Stimulated activated CD8-positive, alpha-beta memory T cell treated with anti-CD3 and anti-CD28 coated beads, Interleukin-12 subunit alpha, Interleukin-12 subunit beta, amount 100 ng/mL, for 4 hours (primary cell): ENCODE data around the gene GJC3.
"Not testable (repeated sequence)": the region's sequence is repeated elsewhere in the genome, so short reads cannot be mapped to it uniquely, and the experiment has no call there.

Experiments used
- DNase-seq: peaks from one replicate; pipeline ENCODE4 v3.0.0-alpha.2; 2020; ENCODE audit warnings: low read depth

Gene GJC3

DNA sequence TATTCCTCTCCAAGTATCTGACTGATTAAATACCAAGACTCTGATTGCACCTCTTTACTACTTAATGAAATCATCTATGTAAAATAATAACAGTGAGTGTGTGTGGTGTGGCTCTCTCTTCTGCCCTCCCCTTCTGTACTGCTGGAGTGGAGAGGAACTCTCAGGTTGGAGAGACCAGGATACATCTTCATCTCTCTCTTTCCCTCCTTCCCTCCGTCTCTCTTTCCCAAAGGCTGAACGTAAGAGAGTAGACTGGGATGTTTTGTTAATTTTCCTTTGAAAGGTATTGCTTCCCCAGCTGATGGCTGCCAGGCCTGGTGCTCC lies 272 bp upstream of the GJC3 start:
- no peak for DNase-seq

DNA sequence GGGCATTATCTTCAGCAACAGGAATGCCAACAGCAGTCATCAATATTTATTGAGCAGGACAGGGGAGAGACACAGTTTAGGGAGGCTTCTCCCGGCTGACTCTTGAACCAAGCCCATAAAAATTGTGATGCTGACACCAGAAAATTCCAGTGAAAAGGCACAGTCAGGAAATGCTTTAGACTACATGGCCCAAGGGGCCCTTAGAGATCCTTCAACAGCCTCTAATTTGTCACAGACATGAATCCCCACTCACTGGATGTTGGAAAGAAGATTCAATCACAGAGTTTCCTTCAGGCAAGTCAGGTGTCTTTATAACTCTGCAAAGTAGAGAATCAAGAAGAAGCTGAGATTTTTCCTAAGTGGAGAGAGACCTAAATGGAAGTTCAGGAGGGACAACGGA lies 1.2 kb downstream of the GJC3 start:
- DNase-seq: no peak

DNA sequence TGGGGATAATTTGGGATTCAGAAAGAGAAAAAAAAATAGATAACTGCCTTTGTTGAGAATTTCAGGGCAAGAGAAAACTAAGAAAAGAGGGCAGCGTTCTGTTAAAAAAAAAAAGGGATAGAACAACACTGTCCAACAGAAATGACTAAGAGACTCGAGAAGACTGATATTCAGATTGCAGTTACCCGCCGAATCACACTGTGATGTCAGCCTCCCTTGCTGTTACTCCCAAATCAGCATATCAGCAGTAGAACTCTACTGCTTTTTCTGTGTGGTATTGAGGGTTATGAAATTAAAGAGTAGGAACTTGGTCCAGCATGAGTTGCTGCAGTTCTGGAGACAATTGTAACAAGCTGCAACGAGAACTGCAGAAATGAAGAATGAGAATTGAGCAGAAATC lies 1.9 kb downstream of the GJC3 start:
- DNase-seq: no peak

DNA sequence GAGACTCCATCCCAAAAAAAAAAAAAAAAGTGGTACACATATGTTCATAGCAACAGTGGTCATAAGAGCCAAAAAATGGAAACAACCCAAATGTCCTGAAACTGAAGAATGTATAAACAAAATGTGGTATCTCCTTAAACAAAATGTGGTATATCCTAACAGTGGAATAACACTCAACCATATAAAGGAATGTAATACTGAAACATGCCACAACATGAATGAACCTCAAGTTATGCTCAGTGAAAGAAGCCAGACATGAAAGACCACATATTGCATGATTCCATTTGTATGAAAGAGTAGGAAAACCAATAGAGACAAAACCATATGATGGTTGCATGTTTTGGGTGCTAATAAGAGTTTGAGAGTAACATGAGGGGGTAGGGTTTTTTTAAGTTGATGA lies 3.1 kb downstream of the GJC3 start:
- no peak for DNase-seq

DNA sequence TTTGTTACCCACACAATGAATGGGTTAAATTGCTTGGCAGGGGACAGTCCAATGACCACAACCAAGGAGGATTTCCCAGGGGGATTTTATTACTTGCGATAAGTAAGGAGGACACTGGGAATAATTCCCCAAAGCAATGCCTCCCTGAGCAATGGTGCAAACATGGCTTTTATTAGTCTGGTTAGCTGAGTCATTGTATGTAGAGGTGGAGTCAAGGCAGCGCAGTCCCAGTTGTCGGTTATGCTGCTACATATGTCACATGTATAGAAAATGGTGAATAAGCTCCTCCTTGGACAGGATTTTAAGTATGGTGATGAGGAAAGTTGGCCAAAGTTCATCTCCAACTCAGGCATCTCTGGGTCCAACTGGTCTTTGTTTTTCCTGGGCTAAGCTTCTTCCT lies 6.2 kb downstream of the GJC3 start:
- DNase-seq: no peak

DNA sequence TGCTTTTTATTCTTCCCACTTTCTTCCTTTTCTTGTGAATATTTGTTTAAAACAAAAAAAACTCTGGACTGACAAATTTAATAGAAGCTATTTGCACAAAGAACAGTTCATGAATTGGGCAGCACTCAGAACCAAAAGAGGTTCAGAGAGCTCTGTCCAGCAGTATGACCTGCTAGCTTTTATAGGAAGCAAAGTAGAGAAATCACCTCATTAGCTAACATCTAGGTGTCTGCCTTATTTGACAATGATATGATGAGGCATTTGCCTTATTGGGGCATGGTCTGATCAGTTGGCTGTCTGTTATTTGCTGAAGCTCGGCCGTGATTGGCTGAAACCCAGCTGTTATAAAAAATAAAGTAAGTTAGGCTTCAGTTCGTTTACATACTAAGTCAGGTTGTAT lies 9.3 kb downstream of the GJC3 start:
- DNase-seq: no peak

DNA sequence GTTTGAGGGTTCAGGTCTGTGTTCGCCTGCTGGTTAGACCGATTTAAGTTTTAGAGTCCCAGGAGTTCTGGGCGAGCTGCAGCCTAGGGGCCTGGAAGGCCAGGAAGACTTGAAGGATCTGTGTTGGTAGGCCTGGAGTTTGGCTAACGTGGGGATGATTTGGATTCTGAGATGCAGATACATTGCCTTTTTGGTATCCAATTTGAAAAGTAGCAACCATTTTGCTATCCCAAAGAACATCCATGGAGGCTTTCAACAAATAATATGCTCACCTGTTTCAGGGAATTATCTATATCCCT lies 9.7 kb downstream of the GJC3 start:
- no peak for DNase-seq

DNA sequence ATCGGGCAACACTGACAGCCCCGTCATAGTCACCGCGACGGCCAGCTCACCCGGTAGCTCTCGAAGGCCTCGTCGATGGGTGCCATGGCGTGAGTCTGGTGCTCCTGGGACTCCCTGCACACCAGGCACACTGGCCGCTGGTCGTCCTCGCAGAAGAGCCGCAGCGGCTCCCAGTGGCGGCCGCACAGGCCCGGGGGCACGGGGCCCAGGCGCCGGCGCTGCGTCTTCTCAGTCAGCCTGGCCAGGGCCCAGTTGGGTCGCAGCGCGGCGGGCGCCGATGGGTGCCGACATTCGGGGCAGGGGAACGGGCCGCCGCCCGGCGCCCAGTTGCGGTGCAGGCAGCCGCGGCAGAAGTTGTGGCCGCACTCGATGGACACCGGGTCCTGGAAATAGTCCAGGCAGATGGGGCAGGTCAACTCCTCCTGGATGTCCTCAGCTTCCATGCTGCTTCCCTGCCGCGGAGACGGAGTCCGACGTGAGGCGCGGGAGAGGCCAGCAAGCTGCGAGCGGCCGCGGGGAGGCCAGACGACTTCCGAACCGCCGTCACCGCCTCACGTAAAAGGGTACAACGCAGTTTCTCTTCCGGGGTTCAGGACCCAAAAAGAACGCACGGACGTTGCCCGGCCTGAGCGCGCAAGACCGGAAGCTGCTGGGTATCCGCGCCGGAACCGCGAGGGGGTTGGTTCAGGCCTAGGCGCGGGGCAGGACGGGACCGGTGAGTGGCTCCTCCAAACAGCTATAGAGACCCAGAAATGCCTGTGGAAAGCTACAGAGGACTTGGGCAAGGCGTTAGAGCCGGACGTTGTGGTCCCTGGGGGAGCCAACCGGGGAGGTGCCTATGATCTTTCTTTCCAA lies 10.2 kb downstream of the GJC3 start, which contains the start of gene TRIM4:
TRIM4 (minus strand) TSS at position 572 of the 855 bp plus-strand sequence; CDS start at position 443, 129 bp downstream.
- peak; percentile 83 for DNase-seq

DNA sequence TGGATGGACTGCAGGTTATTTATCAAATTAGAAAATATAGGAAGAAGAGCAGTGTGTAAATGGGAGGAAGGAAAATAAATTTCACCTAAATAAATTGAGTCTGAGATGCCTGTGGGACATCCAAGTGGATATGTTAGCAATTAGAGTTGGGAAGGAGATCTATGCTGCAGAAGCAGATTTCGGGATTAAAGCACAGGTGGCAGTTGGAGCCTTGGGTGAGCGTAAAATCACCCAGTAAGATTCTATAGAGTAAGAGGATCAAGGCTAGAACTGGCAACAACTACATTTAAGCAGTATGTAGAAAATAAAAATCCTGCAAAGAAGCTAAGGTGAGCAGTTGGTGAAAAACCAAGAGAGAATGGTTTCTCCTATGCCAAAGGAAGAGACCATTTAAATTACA lies 18.4 kb downstream of the GJC3 start:
- no peak for DNase-seq

DNA sequence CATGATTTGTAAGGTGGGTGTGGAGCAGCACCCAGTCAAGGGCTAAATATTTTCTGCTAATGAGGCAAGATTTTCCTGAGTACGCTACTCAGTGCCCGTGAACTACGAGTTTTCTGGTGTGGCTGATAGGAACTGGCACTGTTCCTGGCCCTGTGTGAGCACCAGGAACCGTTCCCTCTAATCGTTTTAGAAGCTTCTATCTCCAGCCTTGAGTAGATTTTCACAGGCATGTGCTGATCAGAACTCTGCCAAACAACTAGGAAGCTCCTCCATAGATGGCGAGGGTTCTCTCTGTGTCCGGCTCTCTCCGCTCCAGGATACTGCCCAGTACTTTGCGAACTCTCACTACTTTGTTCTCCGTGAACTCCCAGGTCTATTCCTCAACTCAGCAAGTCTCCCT lies 27.8 kb downstream of the GJC3 start:
- DNase-seq: no peak

DNA sequence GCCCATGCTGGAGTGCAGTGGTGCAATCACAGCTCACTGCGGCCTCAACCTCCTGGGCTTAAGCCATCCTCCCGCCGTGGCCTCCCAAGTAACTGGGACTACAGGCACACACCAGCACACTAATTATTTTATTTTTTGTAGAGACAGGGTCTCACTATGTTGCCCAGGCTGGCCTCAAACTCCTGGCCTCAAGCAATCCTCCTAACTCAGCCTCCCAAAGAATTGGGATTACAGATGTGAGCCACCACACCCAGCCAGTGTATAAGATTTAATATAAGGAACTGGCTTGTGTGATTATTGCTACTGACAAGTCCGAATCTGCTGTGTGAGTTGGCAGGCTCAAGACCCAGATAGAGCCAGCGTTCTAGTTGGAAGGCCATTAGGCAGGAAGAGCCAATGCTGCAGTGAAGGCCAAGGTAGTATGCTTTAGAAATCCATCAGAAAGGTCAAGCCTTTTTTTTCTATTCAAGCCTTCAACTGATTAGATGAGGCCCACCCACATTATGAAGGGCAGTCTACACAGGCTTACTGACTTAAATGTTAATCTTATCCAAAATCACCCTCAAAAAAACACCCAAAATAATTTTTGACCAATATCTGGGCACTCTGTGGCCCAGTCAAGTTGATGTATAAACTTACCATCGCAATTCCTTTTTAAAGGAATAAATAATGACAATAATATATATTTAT lies 29.4 kb downstream of the GJC3 start:
- no peak for DNase-seq

DNA sequence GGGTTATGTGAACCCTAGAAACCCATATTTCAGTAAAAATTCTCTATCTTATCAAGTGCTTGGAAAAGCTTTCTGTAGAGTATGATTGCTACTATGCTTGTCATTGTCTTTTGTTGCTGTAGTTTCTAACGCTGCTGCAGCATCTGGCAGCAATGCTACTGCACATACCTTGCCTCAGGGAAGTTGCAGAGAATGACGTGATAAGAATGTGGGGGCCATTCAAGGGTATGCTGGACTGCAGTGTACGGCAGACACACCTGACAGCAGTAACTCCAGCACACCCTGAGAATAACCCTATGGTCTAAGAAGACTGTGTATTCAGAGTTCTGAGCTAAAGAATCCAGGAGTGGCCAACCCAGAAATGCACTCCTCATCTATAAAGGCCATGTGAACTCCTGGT lies 30.6 kb downstream of the GJC3 start:
- DNase-seq: no peak

DNA sequence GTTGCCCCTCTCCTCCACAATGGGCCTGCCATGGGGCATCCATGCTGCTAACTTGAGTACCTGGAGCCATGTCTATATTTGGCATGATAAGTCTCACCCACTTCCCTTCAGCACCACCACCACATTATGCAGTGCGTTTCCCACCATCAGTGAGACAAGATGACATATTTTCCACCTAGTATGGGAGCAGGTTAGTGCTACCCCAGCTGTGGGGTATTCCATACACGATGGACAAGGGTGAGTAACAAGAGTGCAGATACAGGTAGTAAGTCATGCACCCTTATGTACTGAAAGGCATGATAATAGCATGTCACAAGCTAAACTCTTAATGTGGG lies 31.4 kb downstream of the GJC3 start:
- DNase-seq: no peak

DNA sequence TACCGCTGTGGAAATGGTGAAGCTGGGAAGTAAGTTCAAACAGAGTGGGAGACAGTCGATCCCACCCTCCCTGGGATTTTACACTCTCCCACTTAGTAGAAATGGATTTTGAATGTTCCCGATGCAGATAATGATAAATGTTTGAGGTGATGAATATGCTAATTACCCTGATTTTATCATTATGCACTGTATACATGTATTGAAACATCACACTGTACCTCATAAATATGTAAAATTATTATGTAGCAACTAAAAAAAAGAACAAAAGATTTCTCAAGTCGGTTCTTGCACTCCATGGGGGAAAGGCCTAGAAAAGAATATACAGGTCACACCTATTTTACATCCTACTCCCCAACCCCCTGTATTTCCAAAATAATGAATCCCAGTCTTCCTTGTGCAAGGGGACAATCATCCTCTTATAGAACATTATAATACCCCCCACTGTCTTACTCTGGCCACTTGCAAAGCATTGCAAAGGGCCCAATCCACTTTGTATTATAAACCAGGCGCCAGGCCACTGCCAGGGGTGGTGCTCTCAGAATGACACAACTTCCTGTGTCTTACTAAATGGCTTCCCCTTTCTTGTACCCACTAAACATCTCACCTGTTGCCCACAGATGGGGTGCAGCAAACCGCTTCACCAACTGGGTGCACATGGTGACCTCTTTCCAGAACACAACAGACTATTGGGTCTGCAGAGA lies 31.9 kb downstream of the GJC3 start:
- no peak for DNase-seq

DNA sequence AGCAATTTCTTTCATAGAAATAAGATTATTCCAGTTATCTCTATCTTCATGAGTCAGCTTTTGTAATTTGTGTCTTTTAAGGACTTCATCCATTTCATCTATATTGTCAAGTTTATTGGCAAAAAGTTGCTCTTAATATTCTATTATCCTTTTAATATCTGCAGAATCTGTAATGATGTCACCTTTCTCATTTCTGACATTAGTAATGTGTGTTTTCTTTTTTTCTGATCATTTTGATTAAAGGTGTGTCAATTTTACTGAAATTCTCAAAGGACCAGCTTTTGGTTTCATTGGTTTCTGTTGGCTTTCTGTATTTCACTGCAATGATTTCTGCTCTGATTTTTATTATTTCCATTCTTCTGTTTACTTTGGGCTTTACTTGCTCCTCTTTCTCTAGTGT lies 34.7 kb downstream of the GJC3 start:
- DNase-seq: no peak

DNA sequence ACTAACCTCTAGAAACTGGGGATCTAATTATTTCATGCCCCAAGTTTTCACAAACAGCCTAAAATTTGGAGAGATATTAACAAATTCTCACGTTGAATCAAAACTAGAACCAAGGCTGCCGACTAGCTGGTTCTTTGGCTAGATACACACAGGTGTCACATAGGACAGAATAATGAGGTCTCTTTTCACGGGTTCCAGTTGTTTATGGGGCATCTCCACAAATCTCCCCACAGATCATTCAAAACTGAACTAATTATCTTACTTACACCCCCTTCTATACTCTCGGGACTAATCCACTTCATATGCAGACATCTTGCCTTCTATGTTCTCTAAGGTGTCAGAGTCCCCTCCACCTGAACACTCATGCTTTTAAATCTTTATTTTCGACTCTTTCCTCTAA lies 36.1 kb downstream of the GJC3 start:
- no peak for DNase-seq

DNA sequence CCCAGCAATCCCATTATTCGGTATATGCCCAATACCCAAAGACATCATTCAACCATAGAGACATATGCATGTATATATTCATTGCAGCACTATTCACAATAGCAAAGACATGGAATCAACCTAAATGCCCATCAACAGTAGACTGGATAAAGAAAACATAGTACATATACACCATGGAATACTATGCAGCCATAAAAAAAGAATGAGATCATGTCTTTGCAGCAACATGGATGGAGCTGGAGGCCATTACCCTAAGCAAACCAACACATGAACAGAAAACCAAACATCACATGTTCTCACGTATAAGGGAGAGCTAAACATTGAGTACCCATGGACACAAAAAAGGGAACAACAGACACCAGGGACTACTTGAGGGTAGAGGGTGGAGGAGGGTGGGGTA lies 39.1 kb downstream of the GJC3 start:
- DNase-seq: not testable (repeated sequence)

DNA sequence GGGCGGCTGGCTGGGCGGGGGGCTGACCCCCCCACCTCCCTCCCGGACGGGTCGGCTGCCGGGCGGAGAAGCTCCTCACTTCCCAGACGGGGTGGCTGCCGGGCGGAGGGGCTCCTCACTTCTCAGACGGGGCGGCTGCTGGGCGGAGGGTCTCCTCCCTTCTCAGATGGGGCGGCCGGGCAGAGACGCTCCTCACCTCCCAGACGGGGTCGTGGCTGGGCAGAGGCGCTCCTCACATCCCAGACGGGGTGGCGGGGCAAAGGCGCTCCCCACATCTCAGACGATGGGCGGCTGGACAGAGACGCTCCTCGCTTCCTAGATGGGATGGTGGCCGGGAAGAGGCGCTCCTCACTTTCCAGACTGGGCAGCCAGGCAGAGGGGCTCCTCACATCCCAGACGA lies 41.1 kb downstream of the GJC3 start:
- not testable (repeated sequence) for DNase-seq

DNA sequence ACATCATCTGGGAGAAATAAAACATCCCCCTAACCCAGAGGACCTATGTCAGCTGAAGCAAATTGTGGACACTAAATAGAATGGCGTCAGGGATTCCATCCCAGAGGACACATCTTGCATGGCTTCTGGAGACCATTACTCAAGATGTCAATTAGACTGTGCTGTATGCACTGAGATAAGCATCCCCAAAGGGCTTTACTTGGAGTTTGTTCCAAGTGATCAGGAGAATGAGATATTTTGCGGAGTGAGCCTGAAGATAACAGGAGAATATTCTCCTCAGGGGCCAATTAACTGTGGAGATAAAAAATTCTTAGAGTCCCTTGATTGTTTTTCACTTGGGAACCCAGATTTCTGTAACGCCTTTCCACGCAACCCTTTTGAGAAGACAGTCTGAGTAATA lies 48.0 kb downstream of the GJC3 start:
- DNase-seq: no peak

DNA sequence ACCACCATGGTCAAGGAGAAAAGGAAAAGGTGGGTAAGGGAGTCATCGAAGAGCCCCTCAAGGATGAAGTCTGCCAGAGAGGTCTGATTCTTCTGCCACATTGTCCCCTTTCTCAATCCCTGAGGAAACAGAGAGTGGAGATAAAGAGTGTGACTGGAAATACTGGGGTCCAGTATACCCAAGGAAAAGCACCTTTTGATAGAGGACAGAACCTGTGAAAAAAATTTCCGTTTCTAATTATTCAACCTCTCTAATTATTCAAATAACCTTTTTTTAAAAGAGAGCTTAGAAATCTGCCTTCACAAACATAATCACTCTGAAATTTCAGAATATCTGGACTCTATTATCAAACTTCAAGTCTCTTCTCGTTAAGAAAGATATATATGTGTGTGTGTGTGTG lies 52.5 kb downstream of the GJC3 start, which contains the start of gene OR2AE1:
OR2AE1 (minus strand) TSS at position 101 of the 400 bp plus-strand sequence; CDS start at position 101, 0 bp downstream.
- DNase-seq: no peak

DNA sequence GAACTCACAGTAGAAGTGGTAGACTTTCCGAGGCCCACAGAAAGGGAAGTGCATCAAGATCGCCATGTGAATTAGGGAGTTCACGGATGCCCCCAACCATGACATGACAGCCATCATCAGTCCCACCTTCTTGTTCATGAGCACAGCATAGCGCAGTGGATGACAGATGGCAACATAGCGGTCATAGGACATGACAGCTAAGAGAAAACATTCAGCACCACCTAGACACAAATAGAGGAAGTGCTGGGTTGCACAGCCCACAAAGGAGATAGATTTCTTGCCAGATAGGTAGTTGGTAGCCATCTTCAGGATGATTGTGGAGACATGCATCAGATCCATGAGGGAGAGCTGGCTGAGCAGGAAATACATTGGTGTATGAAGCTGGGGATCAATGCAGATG lies 52.9 kb downstream of the GJC3 start:
- DNase-seq: no peak
